ENCODE data around the gene AP3S2.

AP3S2 gene

GRCh38 chr15:89830639-89831038, 63.2 kb downstream of the AP3S2 start:
- no peak for FAIRE-seq

DNA sequence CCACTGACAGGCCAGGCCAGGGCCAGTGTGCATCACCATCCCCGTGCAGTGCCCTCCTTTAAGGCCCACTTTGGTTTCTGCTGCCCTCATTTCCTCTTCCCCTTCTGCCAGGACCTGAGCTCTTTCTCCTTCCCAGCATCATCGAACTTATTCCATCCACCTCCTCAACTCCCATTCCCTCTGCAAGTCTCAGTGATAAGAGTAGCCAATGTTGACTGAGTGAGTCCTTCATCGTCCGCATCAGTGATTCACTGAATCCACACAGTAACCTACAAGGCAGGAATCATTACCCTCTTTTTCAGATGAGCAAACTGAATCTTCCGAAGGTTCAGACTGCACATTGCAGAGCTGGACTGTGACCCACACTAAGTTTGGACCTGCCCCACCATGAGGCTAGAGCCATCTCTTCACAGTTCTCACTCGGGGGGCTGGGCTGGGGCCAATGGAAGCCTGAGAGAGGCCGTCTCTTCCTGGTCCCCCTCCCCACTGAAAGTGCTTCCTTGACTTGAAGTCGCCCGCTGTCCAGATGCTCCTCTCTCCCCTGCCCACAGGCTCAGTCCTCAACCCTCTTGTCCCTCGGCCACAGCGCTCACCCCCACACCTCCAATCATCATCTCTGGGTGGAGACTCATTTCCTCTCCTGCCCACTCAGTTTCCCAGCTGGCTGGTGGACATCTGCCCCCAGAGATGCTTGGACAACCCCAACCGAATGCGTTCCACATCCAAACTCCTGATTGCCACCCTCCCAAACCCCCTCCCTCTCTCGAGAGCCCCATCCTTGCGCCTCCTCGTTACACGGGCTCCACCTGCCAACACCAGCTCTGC, 64.0 kb downstream of the AP3S2 start:
- no peak for FAIRE-seq

DNA sequence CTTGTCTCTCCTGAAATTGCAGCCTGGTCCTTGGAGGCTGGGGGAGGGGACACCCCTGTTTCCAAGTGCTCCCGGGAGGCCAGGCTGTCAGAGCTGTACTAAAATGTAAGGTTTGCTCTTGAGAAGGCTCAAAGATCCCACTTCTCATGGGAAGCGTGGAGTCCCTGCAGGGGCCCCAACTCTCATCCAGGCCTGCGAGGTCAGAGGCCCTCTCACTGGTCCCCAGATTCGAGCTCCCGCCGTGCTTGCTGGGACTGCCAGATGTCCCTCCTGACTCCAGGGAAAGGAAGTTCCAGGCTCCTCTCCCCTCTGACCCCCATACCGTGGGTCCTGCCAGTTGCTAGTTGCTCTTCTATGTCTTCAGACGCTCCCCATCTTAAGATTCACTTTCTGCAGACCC, 64.6 kb downstream of the AP3S2 start:
- FAIRE-seq = no peak

GRCh38 chr15:89828281-89829145, 65.3 kb downstream of the AP3S2 start:
- no peak for FAIRE-seq

GRCh38 chr15:89827829-89828228, 66.0 kb downstream of the AP3S2 start:
- FAIRE-seq = no peak

DNA sequence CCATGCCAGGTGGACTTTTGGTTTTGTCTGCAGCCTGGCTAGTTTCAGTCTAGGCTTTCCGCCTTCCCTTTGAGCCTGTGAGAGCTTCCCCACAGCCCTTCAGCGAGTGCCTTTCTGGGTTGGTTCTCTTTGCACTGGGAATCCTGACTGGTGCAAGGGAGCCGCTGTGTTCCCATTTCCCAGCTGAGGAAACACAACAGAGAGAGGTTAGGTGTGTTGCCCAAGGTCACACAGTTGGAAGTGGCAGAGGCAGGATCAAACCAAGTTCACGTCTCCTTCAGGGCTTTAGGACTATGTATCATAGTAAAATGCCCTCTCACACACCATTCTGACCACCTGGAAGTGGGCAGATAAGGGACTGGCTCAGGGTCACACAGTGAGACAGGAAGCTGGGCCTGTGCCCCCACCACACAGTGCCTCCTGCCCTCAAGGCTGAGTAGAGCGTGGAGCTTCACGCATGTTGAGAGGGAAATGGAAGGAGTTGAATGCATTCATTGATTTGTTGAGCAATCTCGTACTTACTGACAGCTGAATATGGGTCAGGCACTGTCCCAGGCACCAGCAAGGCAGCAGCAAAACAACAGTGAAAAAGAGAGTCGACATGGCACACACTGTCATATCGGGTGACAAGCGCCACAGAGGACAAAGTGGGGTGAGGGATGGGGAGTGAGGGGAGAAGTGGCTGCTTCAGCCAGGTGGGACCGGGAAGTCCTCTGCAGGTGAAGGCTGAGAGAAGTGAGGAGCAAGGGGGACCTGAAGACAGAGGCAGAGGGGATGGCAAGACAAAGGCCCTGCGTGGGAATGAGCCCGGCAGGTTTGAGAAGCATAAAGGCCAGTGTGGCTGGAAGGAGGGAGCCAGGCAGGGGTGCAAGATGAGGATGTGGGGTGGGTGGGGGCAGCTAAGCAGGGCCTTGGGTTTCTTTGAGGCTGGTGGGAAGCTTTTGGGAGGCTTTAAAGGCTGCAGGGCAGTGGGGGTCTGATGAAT, 66.8 kb downstream of the AP3S2 start:
- no peak for FAIRE-seq

DNA sequence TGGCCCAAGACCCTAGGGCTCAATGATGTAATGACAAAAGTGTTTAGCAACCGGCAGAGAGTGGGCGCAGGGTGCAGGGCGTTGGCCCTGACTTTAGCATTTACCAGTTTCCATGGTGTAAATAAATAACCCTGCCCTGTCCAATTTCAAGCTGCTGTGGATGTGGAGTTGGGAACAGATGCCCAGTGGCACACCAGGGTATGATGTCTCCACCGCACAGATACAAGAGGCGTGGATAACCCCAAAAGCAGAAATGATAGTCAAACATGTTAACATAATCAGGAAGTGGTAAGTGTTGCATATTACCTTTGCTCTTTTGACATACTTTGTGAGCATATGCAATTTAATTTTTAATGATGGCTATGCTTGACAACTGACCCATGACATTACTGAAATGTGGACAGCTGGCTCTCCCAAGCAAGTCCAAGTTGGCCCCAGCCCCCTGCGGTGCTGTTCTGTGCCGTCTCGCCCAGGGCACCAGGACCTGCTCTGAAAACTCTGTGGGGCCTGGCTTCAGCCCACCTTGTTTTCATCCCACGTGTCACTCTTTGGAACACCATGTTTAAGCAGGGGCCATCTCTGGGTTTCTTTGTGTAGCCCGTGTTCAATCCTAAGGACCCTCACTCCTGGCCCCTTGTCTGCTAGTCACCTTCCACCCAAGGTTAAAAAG, 68.4 kb downstream of the AP3S2 start:
- FAIRE-seq = no peak

DNA sequence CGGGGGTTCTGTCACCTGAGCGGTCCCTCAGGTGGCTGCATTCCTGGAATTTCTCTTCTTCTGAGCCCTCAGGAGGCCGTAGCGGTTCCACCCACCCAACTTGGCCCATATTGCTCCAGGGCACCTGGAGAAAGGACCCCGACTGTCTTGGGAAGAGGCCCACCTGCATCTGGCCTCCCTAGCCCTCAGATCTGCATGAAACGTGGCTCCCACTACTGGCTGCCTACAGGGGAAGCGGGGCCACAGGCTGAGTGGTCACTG, 69.3 kb downstream of the AP3S2 start:
- FAIRE-seq = no peak

DNA sequence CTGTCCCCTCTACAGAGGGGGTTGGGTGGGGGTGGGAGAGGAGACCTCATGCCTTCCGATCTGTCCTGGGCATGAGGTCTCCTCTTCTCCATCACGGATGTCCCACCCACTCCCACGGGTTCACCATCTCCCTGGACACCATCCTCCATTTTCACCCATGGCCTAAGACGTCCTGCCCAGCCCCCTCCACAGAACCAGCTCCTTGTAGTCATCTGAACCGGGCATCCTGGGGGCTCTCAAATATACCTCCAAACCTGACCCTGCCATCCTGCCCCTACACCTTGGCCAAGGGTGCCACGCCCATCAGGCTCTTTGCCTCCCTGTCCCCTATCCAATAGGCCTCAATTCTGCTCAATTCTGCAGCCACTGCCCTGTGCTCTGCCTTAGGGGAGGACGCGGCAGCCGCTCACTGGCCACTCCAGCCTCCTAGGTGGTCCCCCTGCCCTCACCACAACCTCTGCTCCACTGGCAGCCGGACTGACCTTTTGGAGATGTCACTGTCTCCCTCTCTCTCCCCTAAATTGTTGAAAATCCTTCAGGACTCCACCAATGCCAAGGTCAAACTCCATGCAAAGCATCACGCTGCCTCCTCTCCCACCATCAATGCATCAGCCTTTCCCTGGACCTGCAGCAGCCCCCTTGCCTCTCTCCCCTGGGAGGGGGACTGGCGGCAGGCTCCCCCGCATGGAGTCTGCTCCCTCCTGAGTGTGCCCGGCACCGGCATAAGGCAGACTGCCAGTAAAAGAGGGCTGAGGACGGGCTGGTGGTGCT, 69.8 kb downstream of the AP3S2 start:
- FAIRE-seq = no peak

- FAIRE-seq = no peak
Observed at GRCh38 chr15:89822951-89823711, 70.7 kb downstream of the AP3S2 start.

- no peak for FAIRE-seq
Observed at GRCh38 chr15:89822611-89822950, 71.2 kb downstream of the AP3S2 start.

DNA sequence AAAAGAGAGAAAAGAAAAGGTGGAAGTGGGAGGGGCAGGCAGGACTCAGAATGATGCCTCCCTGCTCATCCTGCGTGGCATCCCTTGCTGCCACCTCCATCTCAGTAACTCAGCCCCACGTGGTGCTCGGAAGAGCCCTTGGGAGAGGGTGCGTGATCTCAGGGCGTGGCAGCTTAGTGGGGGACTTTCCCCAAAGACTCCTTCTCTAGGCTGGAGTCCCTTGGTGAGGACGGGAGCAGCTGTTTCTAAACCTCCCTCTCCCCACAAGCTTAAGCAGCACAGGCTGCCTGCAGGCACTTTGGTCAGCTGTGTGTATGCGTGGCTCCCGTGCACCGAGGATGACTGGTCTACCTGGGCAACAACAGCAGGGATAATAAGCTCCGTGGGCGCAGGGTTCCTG, 71.8 kb downstream of the AP3S2 start:
- no peak for FAIRE-seq

DNA sequence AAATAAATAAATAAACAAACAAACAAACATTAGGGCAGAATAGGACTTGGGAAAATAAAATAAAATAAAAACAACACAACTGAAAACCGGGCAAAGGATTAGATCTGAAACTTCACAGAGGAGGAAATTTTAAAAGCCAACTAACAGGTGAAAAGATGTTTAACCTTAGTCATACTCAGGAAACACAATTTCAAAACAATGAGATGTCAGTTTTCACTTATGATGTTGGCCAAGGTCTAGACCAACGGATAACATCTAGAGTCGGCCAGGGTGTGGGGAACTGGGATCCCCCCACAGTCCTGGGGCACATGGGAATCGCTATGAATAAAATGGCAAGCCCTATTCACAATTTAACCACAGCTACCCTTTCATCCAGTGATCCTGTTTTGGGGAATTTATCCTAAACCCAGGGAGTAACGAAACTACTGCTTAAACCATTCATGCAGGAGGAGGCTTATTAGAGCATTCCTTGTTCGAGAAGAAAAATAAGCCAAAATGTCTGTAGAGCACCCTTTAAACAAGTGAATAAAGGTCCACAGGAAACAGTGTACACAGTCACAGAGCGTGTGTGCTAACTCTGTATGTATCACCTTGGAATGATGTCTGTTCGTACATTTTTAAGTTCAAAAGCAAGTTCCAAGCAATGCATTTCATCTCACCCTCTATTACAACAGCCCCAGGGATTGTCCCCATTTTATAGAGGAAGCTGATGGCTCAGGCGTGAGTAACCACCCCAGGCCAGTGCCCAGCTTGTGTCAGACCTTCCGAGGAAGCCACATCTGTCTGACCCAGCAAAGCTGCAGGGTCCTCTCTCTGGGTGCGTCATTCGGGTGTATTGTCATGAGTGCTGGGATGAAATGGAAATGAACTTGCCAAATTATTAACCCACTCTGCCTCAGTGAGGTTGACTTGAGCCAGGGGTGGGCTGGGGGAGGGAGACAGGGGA, 72.9 kb downstream of the AP3S2 start:
- no peak for FAIRE-seq

GRCh38 chr15:89818287-89818686, 75.5 kb downstream of the AP3S2 start:
- FAIRE-seq = no peak

DNA sequence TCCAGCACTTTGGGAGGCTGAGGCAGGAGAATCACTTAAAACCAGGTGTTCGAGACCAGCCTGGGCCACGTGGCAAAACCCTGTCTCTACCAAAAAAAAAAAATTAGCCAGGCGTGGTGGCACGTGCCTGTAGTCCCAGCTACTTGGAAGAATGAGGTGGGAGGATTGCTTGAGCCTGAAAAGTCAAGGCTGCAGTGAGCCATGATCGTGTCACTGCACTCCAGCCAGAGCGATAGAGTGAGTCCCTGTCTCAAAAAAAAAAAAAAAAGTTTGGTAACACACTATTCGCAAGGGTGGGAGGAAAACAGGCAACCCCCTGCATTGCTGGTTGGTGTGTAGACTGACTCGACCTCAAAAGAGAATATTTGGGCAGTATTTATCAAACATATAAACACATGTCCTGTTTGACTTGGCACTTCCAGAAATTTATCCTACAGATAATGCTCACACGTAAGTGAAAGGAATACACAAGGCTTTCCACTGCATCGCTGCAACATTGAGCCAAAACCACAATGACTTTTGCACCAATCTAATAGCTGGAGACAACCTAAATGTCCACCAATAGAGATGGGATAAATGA, 76.0 kb downstream of the AP3S2 start:
- FAIRE-seq = no peak

DNA sequence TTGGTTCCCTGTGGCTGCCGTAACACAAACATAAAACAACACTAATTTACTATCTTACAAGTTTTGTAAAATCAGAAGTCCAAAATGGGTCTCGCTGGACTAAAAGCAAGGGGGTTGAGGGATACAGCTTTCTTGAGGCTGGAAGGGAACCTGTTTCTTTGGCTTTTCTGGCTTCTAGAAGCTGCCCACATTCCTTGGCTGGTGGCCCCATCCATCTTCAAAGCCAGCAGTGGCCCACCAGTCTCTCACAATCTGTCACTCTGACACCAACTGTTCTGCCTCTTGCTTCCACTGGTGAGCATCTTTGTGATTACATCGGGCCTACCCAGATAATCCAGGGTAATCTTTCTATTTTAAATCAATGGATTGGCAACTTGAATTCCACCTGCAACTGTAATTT, 78.0 kb downstream of the AP3S2 start:
- FAIRE-seq = no peak

DNA sequence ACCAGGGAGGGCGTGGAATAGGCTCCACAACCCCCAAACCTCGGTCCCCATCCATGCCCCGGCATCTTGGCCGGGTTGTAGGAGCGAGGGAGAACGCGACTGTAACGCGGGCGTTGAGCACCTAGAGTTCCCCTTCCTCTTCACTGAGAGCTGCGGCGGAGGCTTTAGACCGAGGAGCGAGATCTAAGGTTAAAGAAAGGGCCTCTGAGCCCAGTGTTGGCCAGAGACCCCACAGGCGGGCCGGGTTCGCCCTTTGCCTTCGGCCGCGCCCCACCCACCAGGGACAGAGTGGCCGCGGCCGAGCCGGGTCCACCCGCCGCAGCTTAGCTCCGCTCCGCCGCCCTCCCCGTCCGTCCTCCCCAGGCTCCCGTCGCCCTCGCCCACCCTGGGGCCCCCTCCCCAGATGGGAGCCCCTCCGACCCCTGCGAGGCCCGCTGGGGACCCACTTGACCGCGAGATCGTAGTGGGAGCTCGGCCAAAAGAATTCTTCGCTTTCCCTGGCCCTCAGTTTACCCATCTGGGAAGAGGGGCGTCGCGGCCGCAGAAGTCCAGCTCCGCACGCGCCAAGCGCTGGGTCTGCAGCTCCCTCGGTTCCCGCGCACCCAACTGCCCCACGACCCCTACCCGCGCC, 79.6 kb downstream of the AP3S2 start:
- FAIRE-seq = no peak

DNA sequence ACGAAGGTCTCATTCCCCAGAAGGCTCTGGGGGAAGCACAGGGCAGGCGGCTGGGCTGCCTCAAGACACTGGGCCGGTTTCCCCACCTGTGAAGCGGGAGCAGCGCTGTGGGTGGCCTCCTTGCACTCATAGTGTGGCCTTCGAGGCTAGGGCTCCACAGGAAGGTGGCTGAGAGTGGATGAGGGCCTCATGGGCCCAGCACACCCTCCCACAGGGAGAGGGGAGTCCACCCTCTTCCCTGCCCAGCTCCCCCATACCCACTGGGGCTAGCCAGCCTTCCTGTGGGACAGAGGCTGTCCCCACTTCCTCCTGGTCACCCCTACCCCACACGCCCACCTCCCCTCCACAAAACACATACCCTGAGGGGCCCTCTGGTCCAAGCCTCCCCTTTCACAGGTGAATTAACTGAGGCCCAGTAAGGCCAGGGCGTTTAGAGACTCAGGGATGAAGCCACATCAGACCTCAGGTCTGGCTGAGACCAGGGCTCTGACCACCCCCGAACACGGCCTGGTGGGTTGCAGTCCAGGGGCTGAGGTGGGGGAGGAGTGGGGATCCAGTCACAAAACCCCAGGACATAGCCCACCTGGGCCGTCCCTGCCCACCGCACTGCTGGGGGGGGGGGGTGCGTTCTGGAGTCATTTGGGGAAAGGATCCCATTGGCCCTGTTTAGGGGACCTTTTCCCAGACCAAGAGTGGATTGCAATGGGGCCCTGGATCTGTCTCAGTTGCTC, 80.2 kb downstream of the AP3S2 start:
- FAIRE-seq = no peak

Data from colon (tissue), 2 donors.